ENCODE measurements around the gene RNF103.
"Not testable (repeated sequence)": the region's sequence is repeated elsewhere in the genome, so short reads cannot be mapped to it uniquely, and the experiment has no call there.

Gene RNF103, protein sequence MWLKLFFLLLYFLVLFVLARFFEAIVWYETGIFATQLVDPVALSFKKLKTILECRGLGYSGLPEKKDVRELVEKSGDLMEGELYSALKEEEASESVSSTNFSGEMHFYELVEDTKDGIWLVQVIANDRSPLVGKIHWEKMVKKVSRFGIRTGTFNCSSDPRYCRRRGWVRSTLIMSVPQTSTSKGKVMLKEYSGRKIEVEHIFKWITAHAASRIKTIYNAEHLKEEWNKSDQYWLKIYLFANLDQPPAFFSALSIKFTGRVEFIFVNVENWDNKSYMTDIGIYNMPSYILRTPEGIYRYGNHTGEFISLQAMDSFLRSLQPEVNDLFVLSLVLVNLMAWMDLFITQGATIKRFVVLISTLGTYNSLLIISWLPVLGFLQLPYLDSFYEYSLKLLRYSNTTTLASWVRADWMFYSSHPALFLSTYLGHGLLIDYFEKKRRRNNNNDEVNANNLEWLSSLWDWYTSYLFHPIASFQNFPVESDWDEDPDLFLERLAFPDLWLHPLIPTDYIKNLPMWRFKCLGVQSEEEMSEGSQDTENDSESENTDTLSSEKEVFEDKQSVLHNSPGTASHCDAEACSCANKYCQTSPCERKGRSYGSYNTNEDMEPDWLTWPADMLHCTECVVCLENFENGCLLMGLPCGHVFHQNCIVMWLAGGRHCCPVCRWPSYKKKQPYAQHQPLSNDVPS

DNA sequence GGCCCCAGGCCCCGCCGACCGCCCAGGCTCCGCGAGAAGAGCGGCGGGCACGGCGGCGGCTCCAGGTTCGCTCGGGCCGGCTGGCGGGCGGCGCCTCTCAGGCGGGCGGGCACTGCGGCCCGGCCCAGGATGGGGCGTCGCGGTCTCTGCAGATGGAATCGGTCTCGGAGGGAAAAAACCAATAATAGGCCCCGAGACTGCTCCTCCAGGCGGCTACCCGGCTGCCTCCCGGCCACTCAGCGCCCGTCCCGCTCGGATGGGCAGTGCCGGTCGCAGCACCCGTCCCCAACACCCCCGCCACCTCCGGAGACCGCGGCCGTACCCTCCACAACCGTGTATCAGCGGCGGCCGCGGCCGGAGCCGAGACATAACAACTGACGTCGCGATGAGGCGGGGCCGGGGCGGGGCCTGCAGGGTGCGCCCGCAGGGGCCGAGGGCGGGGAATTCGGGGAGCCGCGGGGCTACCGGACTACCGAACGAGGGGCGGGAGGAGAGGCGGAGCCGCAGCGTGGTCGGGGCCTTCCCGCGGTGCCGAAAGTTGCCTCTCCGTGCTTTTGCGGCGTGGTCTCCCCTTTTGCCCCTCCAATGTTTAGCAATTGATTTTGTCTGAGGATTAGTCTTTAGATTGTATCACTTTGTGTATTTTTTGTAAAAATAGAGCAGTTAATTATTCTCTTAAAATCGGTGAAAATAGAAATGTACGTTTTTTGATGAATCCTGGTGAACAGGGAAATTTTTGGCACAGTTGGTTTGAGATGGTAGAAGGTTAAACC is at the start of gene RNF103:
Gene RNF103, minus strand, starts transcription at position 372 of the 773 bp plus-strand sequence. CDS start 979 bp downstream, outside the sequence.
- TF ChIP-seq ZNF274 (IDR thresholded peaks at IDR 0.05; ENCODE audit: low read depth, low read length) = no peak
- H3K4me3 ChIP-seq (ENCODE audit: low read length) = peak within 1 kb of the TSS; percentile 83

DNA sequence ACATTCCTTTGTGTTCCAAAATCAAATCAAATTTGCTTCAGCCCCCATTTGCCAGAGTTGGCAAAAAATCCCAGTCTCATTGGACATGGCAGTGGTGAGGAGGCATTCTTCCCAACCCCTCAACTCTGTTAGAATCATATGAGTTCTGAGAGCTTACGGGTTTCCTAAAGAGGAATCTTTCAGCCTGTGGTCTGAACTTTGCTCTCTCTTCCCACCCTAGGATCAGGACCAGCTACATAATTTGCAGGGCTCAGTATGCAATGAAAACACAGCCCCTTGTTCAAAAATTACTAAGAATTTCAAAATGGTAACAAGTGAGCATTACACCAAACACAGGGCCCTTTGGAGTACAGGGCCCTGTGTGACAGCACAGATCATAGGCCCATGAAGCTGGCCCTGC is 49.3 kb upstream of the RNF103 start:
- TF ChIP-seq ZNF274 (IDR thresholded peaks at IDR 0.05; ENCODE audit: low read depth, low read length) = no peak
- H3K4me3 ChIP-seq (ENCODE audit: low read length) = no peak overlapping the region

DNA sequence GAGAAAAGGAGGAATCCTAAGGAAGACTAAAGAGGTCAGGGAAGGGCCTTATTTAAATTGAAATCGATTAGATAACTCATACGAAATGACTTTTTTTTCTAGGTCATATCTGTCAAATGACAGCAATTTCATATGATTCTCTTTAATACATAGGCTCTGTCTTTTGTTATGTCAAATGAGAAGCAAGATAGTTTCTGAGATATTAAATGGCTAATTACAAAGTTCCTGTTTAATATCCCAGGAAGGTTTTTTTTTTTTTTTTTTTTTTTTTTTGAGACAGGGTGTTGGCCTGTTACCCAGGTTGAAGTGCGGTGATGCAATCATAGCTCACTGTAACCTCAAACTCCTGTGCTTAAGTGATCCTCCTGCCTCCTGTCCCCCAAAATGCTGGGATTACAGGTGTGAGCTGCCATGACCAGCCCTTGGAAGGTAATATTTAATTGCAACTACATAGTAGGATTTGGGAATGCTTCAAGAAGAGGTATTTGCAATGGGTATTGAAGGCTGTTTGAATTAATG is 48.4 kb upstream of the RNF103 start:
- TF ChIP-seq ZNF274 (IDR thresholded peaks at IDR 0.05; ENCODE audit: low read depth, low read length) = no peak
- no peak overlapping the region for H3K4me3 ChIP-seq (ENCODE audit: low read length)

- no peak overlapping the region for H3K4me3 ChIP-seq (ENCODE audit: low read length)
- no peak for TF ChIP-seq ZNF274 (IDR thresholded peaks at IDR 0.05; ENCODE audit: low read depth, low read length)
Observed at GRCh38 chr2:86671337-86671981, 47.8 kb upstream of the RNF103 start.

DNA sequence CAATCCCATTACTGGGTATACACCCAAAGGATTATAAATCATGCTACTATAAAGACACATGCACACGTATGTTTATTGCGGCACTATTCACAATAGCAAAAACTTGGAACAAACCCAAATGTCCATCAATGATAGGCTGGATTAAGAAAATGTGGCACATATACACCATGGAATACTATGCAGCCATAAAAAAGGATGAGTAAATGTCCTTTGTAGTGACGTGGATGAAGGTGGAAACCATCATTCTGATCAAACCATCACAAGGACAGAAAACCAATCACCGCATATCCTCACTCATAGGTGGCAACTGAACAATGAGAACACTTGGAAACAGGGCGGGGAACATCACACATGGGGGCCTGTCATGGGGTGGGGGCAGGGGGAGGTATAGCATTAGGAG is 45.7 kb upstream of the RNF103 start:
- H3K4me3 ChIP-seq (ENCODE audit: low read length) = not testable (repeated sequence)

DNA sequence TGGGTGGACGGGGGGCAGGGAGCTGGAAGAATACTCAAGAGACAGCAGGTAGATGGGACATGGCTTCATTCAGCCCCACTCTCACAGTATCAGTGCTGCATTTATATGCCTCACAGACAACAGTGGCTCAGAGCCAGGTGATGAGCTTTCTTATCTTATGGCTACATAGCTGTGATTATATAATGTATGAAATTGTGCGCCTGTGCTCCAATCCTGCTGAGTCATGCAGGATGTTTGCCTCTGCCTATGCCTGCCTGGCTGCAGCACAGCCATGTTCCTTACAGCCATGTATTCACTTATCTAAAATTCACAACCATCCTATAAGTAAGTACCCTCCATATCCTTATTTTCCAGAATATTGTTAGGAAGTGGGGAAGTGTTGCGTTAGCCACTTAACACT is 37.7 kb upstream of the RNF103 start:
- H3K4me3 ChIP-seq (ENCODE audit: low read length) = no peak overlapping the region
- TF ChIP-seq ZNF274 (IDR thresholded peaks at IDR 0.05; ENCODE audit: low read depth, low read length) = no peak

DNA sequence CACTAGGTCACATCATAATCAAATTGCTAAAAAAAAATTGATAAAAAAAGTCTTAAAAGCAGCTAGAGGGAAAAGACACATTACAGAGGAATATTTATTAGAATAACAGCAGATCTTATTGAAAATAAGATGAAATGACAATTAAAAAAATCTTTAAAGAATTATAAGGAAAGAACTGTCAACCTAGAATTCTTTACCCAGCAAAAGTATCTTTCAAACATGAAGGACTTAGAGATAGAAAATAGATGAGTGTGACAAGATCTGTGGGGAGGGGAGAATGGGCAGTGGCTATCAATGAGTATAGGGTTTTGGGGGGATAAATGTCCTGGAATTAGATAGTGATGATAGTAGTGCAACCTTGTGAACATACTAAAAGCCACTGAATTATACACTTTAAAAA is 26.5 kb upstream of the RNF103 start:
- TF ChIP-seq ZNF274 (IDR thresholded peaks at IDR 0.05; ENCODE audit: low read depth, low read length) = no peak
- H3K4me3 ChIP-seq (ENCODE audit: low read length) = no peak overlapping the region

- no peak overlapping the region for H3K4me3 ChIP-seq (ENCODE audit: low read length)
- TF ChIP-seq ZNF274 (IDR thresholded peaks at IDR 0.05; ENCODE audit: low read depth, low read length) = no peak
Observed at GRCh38 chr2:86649119-86649947, 25.7 kb upstream of the RNF103 start.

DNA sequence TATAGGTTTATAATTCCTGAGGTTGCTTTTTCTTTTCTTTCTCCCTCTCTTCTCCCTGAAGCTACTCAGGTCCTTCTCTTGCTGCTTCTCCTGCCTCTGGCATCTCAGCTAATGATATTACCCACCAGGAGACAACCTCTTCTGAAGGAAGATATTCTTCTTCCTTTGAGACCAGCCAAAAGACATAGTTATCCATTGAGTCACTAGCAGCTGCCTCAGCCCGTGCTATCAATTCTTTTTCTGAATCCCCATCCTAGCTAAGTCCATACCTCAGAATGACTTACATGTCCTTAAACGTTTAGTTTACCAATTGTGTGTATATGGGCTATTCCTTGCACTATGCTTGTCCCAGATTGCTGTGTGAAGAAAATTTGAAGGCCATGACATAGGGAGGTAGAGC is 25.0 kb upstream of the RNF103 start:
- no peak for TF ChIP-seq ZNF274 (IDR thresholded peaks at IDR 0.05; ENCODE audit: low read depth, low read length)
- no peak overlapping the region for H3K4me3 ChIP-seq (ENCODE audit: low read length)

GRCh38 chr2:86646865-86647264 is 23.2 kb upstream of the RNF103 start:
- TF ChIP-seq ZNF274 (IDR thresholded peaks at IDR 0.05; ENCODE audit: low read depth, low read length) = no peak
- no peak overlapping the region for H3K4me3 ChIP-seq (ENCODE audit: low read length)

GRCh38 chr2:86646329-86646728 is 22.7 kb upstream of the RNF103 start:
- H3K4me3 ChIP-seq (ENCODE audit: low read length) = no peak overlapping the region
- TF ChIP-seq ZNF274 (IDR thresholded peaks at IDR 0.05; ENCODE audit: low read depth, low read length) = no peak

DNA sequence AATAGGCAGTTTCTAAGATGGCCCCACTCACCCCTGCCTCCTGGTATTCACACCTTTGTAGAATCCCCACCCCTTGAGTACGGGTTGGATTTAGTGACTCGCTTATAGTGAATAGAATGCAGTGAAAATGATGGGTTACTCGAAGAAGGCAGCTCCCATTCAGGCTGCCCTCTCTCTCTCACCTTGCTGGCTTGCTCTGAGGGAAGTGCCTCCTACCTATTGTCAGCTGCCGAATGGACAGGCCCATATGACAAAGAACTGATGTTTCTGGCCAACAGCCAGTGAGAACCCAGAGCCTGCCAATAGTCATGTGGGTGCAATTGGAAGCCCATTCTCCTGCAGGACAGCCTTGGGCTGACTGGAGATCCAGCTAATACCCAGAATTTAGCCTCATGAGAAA is 22.1 kb upstream of the RNF103 start:
- no peak overlapping the region for H3K4me3 ChIP-seq (ENCODE audit: low read length)
- no peak for TF ChIP-seq ZNF274 (IDR thresholded peaks at IDR 0.05; ENCODE audit: low read depth, low read length)

DNA sequence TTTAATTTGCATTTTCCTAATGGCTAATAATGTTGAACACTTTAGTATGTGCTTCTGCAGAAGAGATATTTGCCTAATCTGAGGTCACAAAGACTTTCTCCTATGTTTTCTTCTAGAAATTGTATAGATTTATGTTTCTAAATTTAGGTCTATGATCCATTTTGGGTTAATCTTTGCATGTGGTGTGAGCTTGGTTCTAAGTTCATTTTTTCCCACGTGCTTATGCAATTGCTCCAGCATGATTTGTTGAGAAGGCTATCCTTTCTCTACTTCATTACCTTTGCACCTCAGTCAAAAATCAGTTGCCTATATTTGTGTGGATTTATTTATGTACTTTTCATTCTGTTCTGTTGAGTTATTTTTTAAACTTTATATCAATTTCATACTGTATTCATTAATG is 15.0 kb upstream of the RNF103 start:
- H3K4me3 ChIP-seq (ENCODE audit: low read length) = no peak overlapping the region
- no peak for TF ChIP-seq ZNF274 (IDR thresholded peaks at IDR 0.05; ENCODE audit: low read depth, low read length)

Data from GM08714 (cell line).